Endothelial cell of umbilical vein (primary cell): ENCODE measurements around the gene CDH23.

Experiments
- CTCF ChIP-seq, 2 donors: IDR thresholded peaks; 1 replicate in 1 of 2; 2 replicates in 1 of 2; pipeline ENCODE4 v1.5.1; 2011; ENCODE audit warnings: low read length in 2 of 2, mild to moderate bottlenecking in 2 of 2, moderate library complexity in 2 of 2, control low read depth in 1 of 2, inconsistent platforms in 1 of 2, low read depth in 1 of 2; ENCODE audit not compliant: insufficient read depth in 1 of 2; ENCODE audit errors: extremely low read depth in 1 of 2
- EZH2 ChIP-seq: IDR thresholded peaks from 2 replicates; pipeline ENCODE4 v1.6.1; 2012; ENCODE audit warnings: borderline replicate concordance, low read depth, mild to moderate bottlenecking, moderate library complexity, low read length, inconsistent platforms; ENCODE audit not compliant: severe bottlenecking
- POLR2A ChIP-seq: IDR thresholded peaks from 2 replicates; pipeline ENCODE4 v1.6.1; 2012; ENCODE audit warnings: low read depth, mild to moderate bottlenecking, control low read depth, low read length
- POLR2AphosphoS5 ChIP-seq: IDR thresholded peaks from 2 replicates; pipeline ENCODE4 v1.6.1; 2012; ENCODE audit warnings: low read depth, mild to moderate bottlenecking, control low read depth, low read length, moderate library complexity; ENCODE audit not compliant: insufficient read depth

- TF ChIP-seq CTCF (IDR thresholded peaks at IDR 0.05; ENCODE audit: extremely low read depth in 1 of 2, insufficient read depth in 1 of 2, low read depth in 1 of 2, low read length in 2 of 2) (no peak), POLR2AphosphoS5 (no peak), POLR2A (no peak), EZH2 (no peak)
Measured at GRCh38 chr10:71849461-71849908, 452.8 kb downstream of the CDH23 start.
